Measurements from ENCODE around the gene HLF.

DNA sequence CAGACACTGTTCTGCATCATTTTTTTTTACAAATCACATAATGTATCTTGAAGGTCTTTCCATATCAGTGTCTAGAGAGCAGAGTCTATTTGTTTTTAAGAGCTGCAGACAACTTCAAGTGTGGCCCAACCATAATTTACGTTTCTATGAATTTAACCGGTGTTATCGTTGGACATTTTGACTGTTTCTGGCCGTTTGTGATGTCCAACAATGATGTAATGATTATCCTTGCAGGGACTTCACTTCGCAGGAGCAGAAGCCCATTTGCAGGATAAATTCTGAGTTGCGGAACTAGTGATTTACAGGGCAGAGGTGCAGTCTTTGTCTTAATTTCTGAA is 26.9 kb upstream of the HLF start:
- TF ChIP-seq, protein P1, sequence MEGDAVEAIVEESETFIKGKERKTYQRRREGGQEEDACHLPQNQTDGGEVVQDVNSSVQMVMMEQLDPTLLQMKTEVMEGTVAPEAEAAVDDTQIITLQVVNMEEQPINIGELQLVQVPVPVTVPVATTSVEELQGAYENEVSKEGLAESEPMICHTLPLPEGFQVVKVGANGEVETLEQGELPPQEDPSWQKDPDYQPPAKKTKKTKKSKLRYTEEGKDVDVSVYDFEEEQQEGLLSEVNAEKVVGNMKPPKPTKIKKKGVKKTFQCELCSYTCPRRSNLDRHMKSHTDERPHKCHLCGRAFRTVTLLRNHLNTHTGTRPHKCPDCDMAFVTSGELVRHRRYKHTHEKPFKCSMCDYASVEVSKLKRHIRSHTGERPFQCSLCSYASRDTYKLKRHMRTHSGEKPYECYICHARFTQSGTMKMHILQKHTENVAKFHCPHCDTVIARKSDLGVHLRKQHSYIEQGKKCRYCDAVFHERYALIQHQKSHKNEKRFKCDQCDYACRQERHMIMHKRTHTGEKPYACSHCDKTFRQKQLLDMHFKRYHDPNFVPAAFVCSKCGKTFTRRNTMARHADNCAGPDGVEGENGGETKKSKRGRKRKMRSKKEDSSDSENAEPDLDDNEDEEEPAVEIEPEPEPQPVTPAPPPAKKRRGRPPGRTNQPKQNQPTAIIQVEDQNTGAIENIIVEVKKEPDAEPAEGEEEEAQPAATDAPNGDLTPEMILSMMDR (IDR thresholded peaks at IDR 0.05; ENCODE audit: low read depth, low read length, missing input control) = no peak
- TF ChIP-seq SP1 (IDR thresholded peaks at IDR 0.05) (no peak), JUND (IDR thresholded peaks at IDR 0.05) (no peak)
- TF ChIP-seq, protein P2, sequence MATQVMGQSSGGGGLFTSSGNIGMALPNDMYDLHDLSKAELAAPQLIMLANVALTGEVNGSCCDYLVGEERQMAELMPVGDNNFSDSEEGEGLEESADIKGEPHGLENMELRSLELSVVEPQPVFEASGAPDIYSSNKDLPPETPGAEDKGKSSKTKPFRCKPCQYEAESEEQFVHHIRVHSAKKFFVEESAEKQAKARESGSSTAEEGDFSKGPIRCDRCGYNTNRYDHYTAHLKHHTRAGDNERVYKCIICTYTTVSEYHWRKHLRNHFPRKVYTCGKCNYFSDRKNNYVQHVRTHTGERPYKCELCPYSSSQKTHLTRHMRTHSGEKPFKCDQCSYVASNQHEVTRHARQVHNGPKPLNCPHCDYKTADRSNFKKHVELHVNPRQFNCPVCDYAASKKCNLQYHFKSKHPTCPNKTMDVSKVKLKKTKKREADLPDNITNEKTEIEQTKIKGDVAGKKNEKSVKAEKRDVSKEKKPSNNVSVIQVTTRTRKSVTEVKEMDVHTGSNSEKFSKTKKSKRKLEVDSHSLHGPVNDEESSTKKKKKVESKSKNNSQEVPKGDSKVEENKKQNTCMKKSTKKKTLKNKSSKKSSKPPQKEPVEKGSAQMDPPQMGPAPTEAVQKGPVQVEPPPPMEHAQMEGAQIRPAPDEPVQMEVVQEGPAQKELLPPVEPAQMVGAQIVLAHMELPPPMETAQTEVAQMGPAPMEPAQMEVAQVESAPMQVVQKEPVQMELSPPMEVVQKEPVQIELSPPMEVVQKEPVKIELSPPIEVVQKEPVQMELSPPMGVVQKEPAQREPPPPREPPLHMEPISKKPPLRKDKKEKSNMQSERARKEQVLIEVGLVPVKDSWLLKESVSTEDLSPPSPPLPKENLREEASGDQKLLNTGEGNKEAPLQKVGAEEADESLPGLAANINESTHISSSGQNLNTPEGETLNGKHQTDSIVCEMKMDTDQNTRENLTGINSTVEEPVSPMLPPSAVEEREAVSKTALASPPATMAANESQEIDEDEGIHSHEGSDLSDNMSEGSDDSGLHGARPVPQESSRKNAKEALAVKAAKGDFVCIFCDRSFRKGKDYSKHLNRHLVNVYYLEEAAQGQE (IDR thresholded peaks at IDR 0.05) = no peak
- TF ChIP-seq, protein P3, sequence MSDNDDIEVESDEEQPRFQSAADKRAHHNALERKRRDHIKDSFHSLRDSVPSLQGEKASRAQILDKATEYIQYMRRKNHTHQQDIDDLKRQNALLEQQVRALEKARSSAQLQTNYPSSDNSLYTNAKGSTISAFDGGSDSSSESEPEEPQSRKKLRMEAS (IDR thresholded peaks at IDR 0.05) = no peak

Data from liver (tissue), 3 donors.